Measurements from ENCODE around the gene MTMR4. TPM values are rescaled to one million over a fixed set of nuclear protein-coding genes. Genes with fewer than 3 reads are reported as not detected.

Gene MTMR4
- polyA plus RNA-seq, 1 donor from 2014 or later = 124 TPM

GRCh38 chr17:58508341-58509067 is 5.9 kb downstream of the MTMR4 start:
- Histone ChIP-seq H3K4me3 (ENCODE audit: low read length) (no peak overlapping the region), H3K4me2 (ENCODE audit: low read length) (no peak overlapping the region), H3K36me3 (ENCODE audit: insufficient read depth, low read length) (peaks cover 9% of the 10 kb centered on the region), H3K27ac (ENCODE audit: low read length) (no peak overlapping the region), H4K20me1 (ENCODE audit: insufficient read depth) (no peaks in the 10 kb centered on the region), H3F3A (ENCODE audit: insufficient read depth, low read length, poor library complexity, severe bottlenecking) (no peaks in the 10 kb centered on the region), H3K79me2 (replicated peaks; ENCODE audit: insufficient read depth, low read length) (peaks cover 27% of the 10 kb centered on the region), H2AFZ (ENCODE audit: low read depth, low read length) (no peak overlapping the region), H3K27me3 (ENCODE audit: insufficient read depth, low read depth, low read length) (no peaks in the 10 kb centered on the region), H3K9ac (ENCODE audit: low read length) (no peak overlapping the region), H3K9me2 (ENCODE audit: insufficient read depth, low read length) (no peaks in the 10 kb centered on the region), H3K9me3 (ENCODE audit: low read length) (no peaks in the 10 kb centered on the region)
- TF ChIP-seq, protein P1, sequence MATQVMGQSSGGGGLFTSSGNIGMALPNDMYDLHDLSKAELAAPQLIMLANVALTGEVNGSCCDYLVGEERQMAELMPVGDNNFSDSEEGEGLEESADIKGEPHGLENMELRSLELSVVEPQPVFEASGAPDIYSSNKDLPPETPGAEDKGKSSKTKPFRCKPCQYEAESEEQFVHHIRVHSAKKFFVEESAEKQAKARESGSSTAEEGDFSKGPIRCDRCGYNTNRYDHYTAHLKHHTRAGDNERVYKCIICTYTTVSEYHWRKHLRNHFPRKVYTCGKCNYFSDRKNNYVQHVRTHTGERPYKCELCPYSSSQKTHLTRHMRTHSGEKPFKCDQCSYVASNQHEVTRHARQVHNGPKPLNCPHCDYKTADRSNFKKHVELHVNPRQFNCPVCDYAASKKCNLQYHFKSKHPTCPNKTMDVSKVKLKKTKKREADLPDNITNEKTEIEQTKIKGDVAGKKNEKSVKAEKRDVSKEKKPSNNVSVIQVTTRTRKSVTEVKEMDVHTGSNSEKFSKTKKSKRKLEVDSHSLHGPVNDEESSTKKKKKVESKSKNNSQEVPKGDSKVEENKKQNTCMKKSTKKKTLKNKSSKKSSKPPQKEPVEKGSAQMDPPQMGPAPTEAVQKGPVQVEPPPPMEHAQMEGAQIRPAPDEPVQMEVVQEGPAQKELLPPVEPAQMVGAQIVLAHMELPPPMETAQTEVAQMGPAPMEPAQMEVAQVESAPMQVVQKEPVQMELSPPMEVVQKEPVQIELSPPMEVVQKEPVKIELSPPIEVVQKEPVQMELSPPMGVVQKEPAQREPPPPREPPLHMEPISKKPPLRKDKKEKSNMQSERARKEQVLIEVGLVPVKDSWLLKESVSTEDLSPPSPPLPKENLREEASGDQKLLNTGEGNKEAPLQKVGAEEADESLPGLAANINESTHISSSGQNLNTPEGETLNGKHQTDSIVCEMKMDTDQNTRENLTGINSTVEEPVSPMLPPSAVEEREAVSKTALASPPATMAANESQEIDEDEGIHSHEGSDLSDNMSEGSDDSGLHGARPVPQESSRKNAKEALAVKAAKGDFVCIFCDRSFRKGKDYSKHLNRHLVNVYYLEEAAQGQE (IDR thresholded peaks at IDR 0.05; ENCODE audit: borderline replicate concordance) = no peak
- TF ChIP-seq RAD21 (conservative IDR thresholded peaks at IDR 0.05) = no peak
- TF ChIP-seq EP300 (conservative IDR thresholded peaks at IDR 0.05; ENCODE audit: poor library complexity, severe bottlenecking) = no peak

DNA sequence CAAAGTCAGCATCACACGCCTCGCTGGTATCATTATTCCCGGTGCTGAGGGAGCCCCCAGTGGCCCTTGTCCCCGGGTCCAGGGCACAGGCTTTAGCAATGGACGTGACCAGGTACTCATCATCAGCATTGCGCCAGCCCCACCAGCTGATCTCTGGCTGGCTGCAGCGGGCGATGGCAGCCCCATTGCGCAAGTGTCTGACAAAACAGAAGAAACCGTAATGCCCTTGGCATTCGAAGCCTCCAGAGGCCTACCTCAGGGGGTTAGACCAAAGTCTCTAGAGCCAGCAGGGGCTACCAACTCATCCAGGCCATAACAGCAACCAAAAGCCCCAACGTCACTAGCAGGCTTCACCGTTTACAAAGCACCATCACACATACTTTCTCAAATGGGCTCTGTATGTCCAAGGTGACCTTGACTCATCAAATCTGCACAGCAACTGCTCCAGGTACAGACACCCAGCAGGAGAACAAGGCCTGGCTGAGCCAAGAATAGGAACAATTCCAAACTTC is 7.3 kb downstream of the MTMR4 start:
- Histone ChIP-seq H3K9me3 (ENCODE audit: low read length) (no peaks in the 10 kb centered on the region), H4K20me1 (ENCODE audit: insufficient read depth) (no peaks in the 10 kb centered on the region), H3K4me3 (ENCODE audit: low read length) (no peak overlapping the region), H3K9me2 (ENCODE audit: insufficient read depth, low read length) (no peaks in the 10 kb centered on the region), H3K36me3 (ENCODE audit: insufficient read depth, low read length) (peaks cover 13% of the 10 kb centered on the region), H3K27me3 (ENCODE audit: insufficient read depth, low read depth, low read length) (no peaks in the 10 kb centered on the region), H3K27ac (ENCODE audit: low read length) (no peak overlapping the region), H2AFZ (ENCODE audit: low read depth, low read length) (no peak overlapping the region), H3F3A (ENCODE audit: insufficient read depth, low read length, poor library complexity, severe bottlenecking) (no peaks in the 10 kb centered on the region), H3K4me2 (ENCODE audit: low read length) (no peak overlapping the region), H3K9ac (ENCODE audit: low read length) (no peak overlapping the region), H3K79me2 (replicated peaks; ENCODE audit: insufficient read depth, low read length) (peaks cover 16% of the 10 kb centered on the region)
- TF ChIP-seq POLR2AphosphoS5 (IDR thresholded peaks at IDR 0.05) (no peak), RAD21 (conservative IDR thresholded peaks at IDR 0.05) (no peak), TAF1 (IDR thresholded peaks at IDR 0.05; ENCODE audit: low read depth) (no peak), MXI1 (conservative IDR thresholded peaks at IDR 0.05; ENCODE audit: poor library complexity, severe bottlenecking) (no peak), EZH2 (IDR thresholded peaks at IDR 0.05; ENCODE audit: borderline replicate concordance, insufficient read depth, low read length, poor library complexity, severe bottlenecking) (no peak), SMC3 (conservative IDR thresholded peaks at IDR 0.05; ENCODE audit: poor library complexity) (no peak), EP300 (conservative IDR thresholded peaks at IDR 0.05; ENCODE audit: poor library complexity, severe bottlenecking) (no peak)
- TF ChIP-seq, protein P2, sequence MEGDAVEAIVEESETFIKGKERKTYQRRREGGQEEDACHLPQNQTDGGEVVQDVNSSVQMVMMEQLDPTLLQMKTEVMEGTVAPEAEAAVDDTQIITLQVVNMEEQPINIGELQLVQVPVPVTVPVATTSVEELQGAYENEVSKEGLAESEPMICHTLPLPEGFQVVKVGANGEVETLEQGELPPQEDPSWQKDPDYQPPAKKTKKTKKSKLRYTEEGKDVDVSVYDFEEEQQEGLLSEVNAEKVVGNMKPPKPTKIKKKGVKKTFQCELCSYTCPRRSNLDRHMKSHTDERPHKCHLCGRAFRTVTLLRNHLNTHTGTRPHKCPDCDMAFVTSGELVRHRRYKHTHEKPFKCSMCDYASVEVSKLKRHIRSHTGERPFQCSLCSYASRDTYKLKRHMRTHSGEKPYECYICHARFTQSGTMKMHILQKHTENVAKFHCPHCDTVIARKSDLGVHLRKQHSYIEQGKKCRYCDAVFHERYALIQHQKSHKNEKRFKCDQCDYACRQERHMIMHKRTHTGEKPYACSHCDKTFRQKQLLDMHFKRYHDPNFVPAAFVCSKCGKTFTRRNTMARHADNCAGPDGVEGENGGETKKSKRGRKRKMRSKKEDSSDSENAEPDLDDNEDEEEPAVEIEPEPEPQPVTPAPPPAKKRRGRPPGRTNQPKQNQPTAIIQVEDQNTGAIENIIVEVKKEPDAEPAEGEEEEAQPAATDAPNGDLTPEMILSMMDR (IDR thresholded peaks at IDR 0.05; ENCODE audit: poor library complexity, severe bottlenecking) = no peak
- TF ChIP-seq, protein P1 (IDR thresholded peaks at IDR 0.05; ENCODE audit: borderline replicate concordance) = no peak

All from neural cell (in vitro differentiated cells).